Glutamatergic neuron (in vitro differentiated cells): Measurements from ENCODE around the gene ZNF318. TPM values are rescaled to one million over a fixed set of nuclear protein-coding genes. Genes with fewer than 3 reads are reported as not detected.
A peak's percentile ranks its signal among the peaks of the same experiment; 100 is the strongest.
"Not testable (repeated sequence)": the region's sequence is repeated elsewhere in the genome, so short reads cannot be mapped to it uniquely, and the experiment has no call there.

Experiments
- DNase-seq: peaks from one replicate; pipeline ENCODE4 v3.0.0; 2022
- H3K27ac Mint-ChIP-seq: one replicate; pipeline ENCODE4 v1.8.0; 2020; ENCODE audit warnings: mild to moderate bottlenecking, mixed read lengths, inconsistent platforms; ENCODE audit not compliant: unreplicated experiment
- H3K27me3 Mint-ChIP-seq: one replicate; pipeline ENCODE4 v1.8.0; 2020; ENCODE audit warnings: mild to moderate bottlenecking, moderate library complexity, mixed read lengths, inconsistent platforms; ENCODE audit not compliant: unreplicated experiment
- H3K36me3 Mint-ChIP-seq: one replicate; pipeline ENCODE4 v1.8.0; 2020; ENCODE audit warnings: mild to moderate bottlenecking, mixed read lengths, inconsistent platforms; ENCODE audit not compliant: unreplicated experiment
- H3K4me1 Mint-ChIP-seq: one replicate; pipeline ENCODE4 v1.8.0; 2020; ENCODE audit warnings: mild to moderate bottlenecking, low read depth, mixed read lengths, inconsistent platforms; ENCODE audit not compliant: unreplicated experiment
- H3K4me3 Mint-ChIP-seq: one replicate; pipeline ENCODE4 v1.8.0; 2020; ENCODE audit warnings: mild to moderate bottlenecking, mixed read lengths, inconsistent platforms; ENCODE audit not compliant: unreplicated experiment
- H3K9me3 Mint-ChIP-seq: one replicate; pipeline ENCODE4 v1.8.0; 2020; ENCODE audit warnings: mild to moderate bottlenecking, moderate library complexity, mixed read lengths, inconsistent platforms; ENCODE audit not compliant: unreplicated experiment
- total RNA-seq: library from RNA; stranded (reverse); fragmentation: NEBNext Ultra II Directional; extraction: Animal tissue kit (Norgen Biotek cat#: 25700); gene quantifications from one replicate; pipeline ENCODE4 v1.2.1, GENCODE V29; 2021; ENCODE audit not compliant: unreplicated experiment
- TF ChIP-seq, protein P1 (sequence below): fragments of 200-600 bp; sonication (generic); IDR thresholded peaks from one replicate; pipeline ENCODE4 v1.5.0; 2021; ENCODE audit not compliant: partially characterized antibody, unreplicated experiment

The ZNF318 gene
- total RNA-seq, 1 donor from 2014 or later, result 26.3 TPM

DNA sequence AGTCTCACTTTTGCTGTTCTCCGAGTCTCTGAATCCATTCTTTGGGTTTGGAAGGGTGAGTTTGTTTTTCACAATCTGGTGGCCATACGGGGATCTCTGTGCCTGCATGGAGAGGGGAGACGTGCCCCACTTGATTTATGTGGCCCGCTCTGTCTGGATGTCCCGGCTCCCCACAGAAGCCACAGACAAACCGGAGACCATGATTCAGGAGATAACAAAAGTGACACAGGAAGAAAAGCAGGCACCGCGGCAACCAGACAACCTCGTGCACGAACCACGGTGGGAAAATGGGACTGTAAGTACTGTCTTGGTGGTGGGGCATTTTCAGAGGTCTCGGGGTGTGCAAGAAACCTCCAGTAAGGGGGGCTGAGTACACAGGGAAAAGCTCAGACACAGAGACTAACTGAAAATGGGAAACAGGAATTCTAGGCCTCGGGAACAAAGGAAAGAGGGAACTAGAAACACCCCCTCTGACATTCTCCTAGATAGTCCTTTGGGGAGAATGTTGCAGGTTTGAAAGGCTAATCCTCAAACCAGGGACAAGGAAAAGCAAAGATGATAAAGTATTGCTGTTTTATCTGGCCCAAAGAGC lies 22.1 kb upstream of the ZNF318 start:
- Mint-ChIP-seq H3K27me3 (peaks cover 7% of the 10 kb centered on the region), H3K9me3 (peaks cover 6% of the 10 kb centered on the region), H3K27ac (no peak overlapping the region), H3K4me3 (no peak overlapping the region), H3K4me1 (peaks cover 29% of the 10 kb centered on the region), H3K36me3 (no peaks in the 10 kb centered on the region)
- DNase-seq, result no peak
- TF ChIP-seq, protein P1, sequence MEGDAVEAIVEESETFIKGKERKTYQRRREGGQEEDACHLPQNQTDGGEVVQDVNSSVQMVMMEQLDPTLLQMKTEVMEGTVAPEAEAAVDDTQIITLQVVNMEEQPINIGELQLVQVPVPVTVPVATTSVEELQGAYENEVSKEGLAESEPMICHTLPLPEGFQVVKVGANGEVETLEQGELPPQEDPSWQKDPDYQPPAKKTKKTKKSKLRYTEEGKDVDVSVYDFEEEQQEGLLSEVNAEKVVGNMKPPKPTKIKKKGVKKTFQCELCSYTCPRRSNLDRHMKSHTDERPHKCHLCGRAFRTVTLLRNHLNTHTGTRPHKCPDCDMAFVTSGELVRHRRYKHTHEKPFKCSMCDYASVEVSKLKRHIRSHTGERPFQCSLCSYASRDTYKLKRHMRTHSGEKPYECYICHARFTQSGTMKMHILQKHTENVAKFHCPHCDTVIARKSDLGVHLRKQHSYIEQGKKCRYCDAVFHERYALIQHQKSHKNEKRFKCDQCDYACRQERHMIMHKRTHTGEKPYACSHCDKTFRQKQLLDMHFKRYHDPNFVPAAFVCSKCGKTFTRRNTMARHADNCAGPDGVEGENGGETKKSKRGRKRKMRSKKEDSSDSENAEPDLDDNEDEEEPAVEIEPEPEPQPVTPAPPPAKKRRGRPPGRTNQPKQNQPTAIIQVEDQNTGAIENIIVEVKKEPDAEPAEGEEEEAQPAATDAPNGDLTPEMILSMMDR, result no peak

DNA sequence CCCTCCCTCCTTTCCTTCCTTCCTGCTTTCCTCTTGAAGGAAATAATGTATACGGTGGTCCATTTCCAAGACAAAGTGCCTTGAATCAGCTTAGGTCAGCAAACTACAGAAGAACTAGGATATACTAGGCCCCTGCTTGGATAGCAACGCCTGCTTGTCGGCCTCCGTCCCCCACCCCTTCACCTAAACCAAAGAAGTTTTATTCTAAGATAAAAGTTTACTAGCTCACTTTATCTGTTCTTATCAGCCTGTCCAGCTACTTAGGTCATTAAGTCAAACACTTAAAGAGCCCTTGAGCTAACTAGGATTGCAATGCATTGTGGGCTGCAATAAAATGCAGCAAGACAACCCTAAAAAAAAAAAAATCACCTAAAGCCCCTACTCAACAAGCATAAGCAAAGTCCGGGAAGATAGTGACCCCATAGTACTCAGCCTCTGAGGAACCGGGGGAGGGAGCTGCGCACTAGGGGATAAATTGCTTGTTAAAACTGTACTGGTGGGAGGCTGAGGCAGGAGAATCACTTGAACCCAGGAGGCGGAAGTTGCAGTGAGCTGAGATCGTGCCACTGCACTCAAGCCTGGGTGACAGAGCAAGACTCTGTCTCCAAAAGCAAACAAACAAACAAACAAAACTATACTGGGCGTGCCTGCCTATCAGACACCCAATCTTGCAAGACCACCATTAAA lies 21.4 kb upstream of the ZNF318 start:
- H3K36me3 Mint-ChIP-seq, H3K4me3 Mint-ChIP-seq, H3K9me3 Mint-ChIP-seq, DNase-seq, H3K27me3 Mint-ChIP-seq: not testable (repeated sequence)
- Mint-ChIP-seq H3K27ac (peak overlapping the region; percentile 8), H3K4me1 (peaks cover 29% of the 10 kb centered on the region)

DNA sequence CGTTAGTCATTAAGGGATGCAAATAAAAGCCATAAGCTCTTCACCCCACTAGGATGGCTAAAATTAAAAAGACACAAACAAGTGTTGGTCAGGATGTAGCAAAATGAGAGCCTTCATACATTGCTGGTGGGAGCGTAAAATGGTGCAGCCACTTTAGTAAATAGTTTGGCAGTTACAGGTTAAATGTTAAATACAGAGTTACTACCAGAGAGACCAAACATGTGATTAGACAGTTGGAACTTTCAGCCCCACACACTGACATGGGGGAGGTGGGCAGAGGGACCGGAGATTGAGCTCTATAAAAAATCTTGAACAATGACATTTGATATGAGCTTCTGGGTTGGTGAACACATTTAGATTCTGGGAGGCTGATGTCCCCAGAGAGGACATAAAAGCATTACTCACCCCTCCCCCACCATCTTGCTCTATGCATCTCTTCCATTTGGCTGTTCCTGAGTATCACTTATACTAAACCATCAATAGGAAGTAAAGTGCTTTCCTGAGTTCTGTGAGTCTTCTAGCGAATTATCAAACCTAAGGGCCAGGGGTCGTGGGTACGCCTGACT lies 20.4 kb upstream of the ZNF318 start:
- no peak for DNase-seq
- no peak overlapping the region for H3K27ac Mint-ChIP-seq
- peaks cover 7% of the 10 kb centered on the region for H3K27me3 Mint-ChIP-seq
- peaks cover 6% of the 10 kb centered on the region for H3K9me3 Mint-ChIP-seq
- H3K4me1 Mint-ChIP-seq, result peaks cover 29% of the 10 kb centered on the region
- H3K4me3 Mint-ChIP-seq, result peak overlapping the region; percentile 51
- no peaks in the 10 kb centered on the region for H3K36me3 Mint-ChIP-seq
- TF ChIP-seq, protein P1, result no peak

DNA sequence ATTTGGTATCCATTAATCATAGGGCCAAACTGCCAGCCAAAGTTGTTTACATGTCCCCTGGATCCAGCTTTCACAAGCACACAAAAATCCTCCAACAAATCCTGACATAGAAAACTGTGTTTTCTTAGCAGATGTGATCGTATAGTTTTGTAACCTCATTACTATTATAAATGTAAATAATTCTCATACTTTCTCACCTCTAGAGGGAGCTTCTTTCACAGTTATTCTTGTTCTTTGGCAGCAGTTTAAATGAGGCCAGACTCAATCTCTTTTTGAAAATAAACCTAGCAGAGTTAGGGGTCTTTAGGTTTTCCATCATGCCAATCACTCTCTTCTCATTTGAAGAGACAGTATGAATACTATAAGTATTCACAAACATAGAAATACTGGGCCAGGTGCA lies 17.0 kb upstream of the ZNF318 start:
- Mint-ChIP-seq H3K27me3 (peaks cover 2% of the 10 kb centered on the region), H3K27ac (no peak overlapping the region), H3K9me3 (peaks cover 2% of the 10 kb centered on the region), H3K4me3 (no peak overlapping the region), H3K4me1 (peaks cover 14% of the 10 kb centered on the region), H3K36me3 (no peaks in the 10 kb centered on the region)
- no peak for DNase-seq
- TF ChIP-seq, protein P1, result no peak

GRCh38 chr6:43383021-43383667 lies 13.7 kb upstream of the ZNF318 start:
- no peaks in the 10 kb centered on the region for H3K9me3 Mint-ChIP-seq
- no peaks in the 10 kb centered on the region for H3K4me1 Mint-ChIP-seq
- H3K4me3 Mint-ChIP-seq, result no peak overlapping the region
- TF ChIP-seq, protein P1, result no peak
- DNase-seq, result no peak
- H3K36me3 Mint-ChIP-seq, result no peaks in the 10 kb centered on the region
- H3K27ac Mint-ChIP-seq, result no peak overlapping the region
- H3K27me3 Mint-ChIP-seq, result peaks cover 2% of the 10 kb centered on the region

DNA sequence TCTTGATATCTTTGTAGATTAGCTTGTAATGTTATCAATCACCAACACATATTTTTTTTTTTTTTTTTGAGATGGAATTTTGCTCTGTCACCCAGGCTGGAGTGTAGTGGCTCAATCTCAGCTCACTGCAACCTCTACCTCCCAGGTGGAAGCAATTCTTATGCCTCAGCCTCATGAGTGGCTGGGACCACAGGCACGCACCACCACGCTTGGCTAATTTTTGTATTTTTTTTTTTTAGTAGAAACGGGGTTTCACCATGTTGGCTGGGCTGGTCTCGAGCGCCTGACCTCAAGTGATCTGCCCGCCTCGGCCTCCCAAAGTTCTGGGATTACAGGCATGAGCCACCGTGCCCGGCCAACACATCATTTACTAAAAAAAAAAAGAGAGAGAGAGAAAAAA lies 11.4 kb upstream of the ZNF318 start:
- DNase-seq, H3K4me1 Mint-ChIP-seq, H3K9me3 Mint-ChIP-seq, H3K27me3 Mint-ChIP-seq, H3K36me3 Mint-ChIP-seq, H3K27ac Mint-ChIP-seq, H3K4me3 Mint-ChIP-seq: not testable (repeated sequence)
